H54 (cell line): ENCODE results near the gene DAB2.

Experiments used
- DNase-seq: peaks from one replicate; pipeline ENCODE4 v3.0.0; 2011; ENCODE audit warnings: low spot score, mixed read lengths; ENCODE audit not compliant: insufficient read length
- FAIRE-seq: peaks from 3 replicates; lab custom pipeline; 2011; peaks lifted over from hg19 to GRCh38; lab: Jason Lieb, UNC
- POLR2A ChIP-seq: IDR thresholded peaks from 2 replicates; pipeline ENCODE4 v1.6.1; 2011; ENCODE audit warnings: low read depth, mild to moderate bottlenecking, low read length

Gene DAB2

GRCh38 chr5:39400713-39401578 lies 23.8 kb downstream of the DAB2 start:
- FAIRE-seq, result peak; percentile 6
- DNase-seq, result no peak
- TF ChIP-seq POLR2A, result no peak

GRCh38 chr5:39399135-39400036 lies 25.4 kb downstream of the DAB2 start:
- TF ChIP-seq POLR2A, result no peak
- DNase-seq (peak; percentile 54), FAIRE-seq (peak; percentile 88)

- no peak for TF ChIP-seq POLR2A
Observed at GRCh38 chr5:39396843-39397242, 27.9 kb downstream of the DAB2 start.

GRCh38 chr5:39395521-39395920 lies 29.3 kb downstream of the DAB2 start:
- FAIRE-seq (peak; percentile 6), DNase-seq (no peak)
- no peak for TF ChIP-seq POLR2A

More at GRCh38 chr5:39396843-39397242, 27.9 kb downstream of the DAB2 start:
- FAIRE-seq, result no peak
- DNase-seq, result no peak

- FAIRE-seq (peak; percentile 81), DNase-seq (peak; percentile 14)
Observed at GRCh38 chr5:39394946-39395345, 29.8 kb downstream of the DAB2 start.

GRCh38 chr5:39390945-39391344 lies 33.8 kb downstream of the DAB2 start:
- FAIRE-seq, result peak; percentile 57
- DNase-seq, result no peak
- no peak for TF ChIP-seq POLR2A

More at GRCh38 chr5:39394946-39395345, 29.8 kb downstream of the DAB2 start:
- no peak for TF ChIP-seq POLR2A

- FAIRE-seq (no peak), DNase-seq (no peak)
- TF ChIP-seq POLR2A, result no peak
Observed at GRCh38 chr5:39387293-39387692, 37.5 kb downstream of the DAB2 start.

GRCh38 chr5:39384271-39384670 lies 40.5 kb downstream of the DAB2 start:
- no peak for DNase-seq
- TF ChIP-seq POLR2A, result no peak
- FAIRE-seq, result no peak

- FAIRE-seq (no peak), DNase-seq (no peak)
- TF ChIP-seq POLR2A, result no peak
Observed at GRCh38 chr5:39381376-39381775, 43.4 kb downstream of the DAB2 start.

- no peak for TF ChIP-seq POLR2A
- no peak for DNase-seq
- FAIRE-seq, result no peak
Observed at GRCh38 chr5:39379693-39380092, 45.1 kb downstream of the DAB2 start.

- FAIRE-seq (no peak), DNase-seq (no peak)
- no peak for TF ChIP-seq POLR2A
Observed at GRCh38 chr5:39377613-39378012, 47.2 kb downstream of the DAB2 start.

- DNase-seq, result peak; percentile 41
- peak; percentile 93 for FAIRE-seq
- no peak for TF ChIP-seq POLR2A
Observed at GRCh38 chr5:39376293-39376714, 48.5 kb downstream of the DAB2 start.

- DNase-seq (no peak), FAIRE-seq (no peak)
- TF ChIP-seq POLR2A, result no peak
Observed at GRCh38 chr5:39373791-39374190, 51.0 kb downstream of the DAB2 start.

- FAIRE-seq (peak; percentile 15), DNase-seq (no peak)
- TF ChIP-seq POLR2A, result no peak
Observed at GRCh38 chr5:39371367-39371635, 53.5 kb downstream of the DAB2 start.
